ENCODE measurements around the gene THOC6. TPM values are rescaled to one million over a fixed set of nuclear protein-coding genes. Genes with fewer than 3 reads are reported as not detected.

THOC6 gene
- 10 to 100 TPM; 13.2 to 22.1 (median 20.1) TPM for total RNA-seq

GRCh38 chr16:3023669-3024478, at the start of gene THOC6, which contains the start of gene HCFC1R1:
Gene THOC6, plus strand, starts transcription at chr16:3024035. Its CDS starts 292 bp downstream, at chr16:3024327.
Gene HCFC1R1, minus strand, starts transcription at chr16:3023942. Its CDS starts 1 bp downstream, at chr16:3023941.
- WGBS, 2 donors, result 0 to 1% methylated on average over 21 to 37 of the region's 69 CpGs
- no peak for TF ChIP-seq POLR2A (IDR thresholded peaks at IDR 0.05)
- TF ChIP-seq, protein P1, sequence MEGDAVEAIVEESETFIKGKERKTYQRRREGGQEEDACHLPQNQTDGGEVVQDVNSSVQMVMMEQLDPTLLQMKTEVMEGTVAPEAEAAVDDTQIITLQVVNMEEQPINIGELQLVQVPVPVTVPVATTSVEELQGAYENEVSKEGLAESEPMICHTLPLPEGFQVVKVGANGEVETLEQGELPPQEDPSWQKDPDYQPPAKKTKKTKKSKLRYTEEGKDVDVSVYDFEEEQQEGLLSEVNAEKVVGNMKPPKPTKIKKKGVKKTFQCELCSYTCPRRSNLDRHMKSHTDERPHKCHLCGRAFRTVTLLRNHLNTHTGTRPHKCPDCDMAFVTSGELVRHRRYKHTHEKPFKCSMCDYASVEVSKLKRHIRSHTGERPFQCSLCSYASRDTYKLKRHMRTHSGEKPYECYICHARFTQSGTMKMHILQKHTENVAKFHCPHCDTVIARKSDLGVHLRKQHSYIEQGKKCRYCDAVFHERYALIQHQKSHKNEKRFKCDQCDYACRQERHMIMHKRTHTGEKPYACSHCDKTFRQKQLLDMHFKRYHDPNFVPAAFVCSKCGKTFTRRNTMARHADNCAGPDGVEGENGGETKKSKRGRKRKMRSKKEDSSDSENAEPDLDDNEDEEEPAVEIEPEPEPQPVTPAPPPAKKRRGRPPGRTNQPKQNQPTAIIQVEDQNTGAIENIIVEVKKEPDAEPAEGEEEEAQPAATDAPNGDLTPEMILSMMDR (IDR thresholded peaks at IDR 0.05), result no peak
- H3K4me3 ChIP-seq (ENCODE audit: low read depth, poor library complexity, severe bottlenecking), result peak within 1 kb of the TSS; percentile 60
- intact Hi-C loops (cut with DNase I; ENCODE audit: low total_unique reads), result no loop called here
- DNase-seq (ENCODE audit: low spot score in 2 of 2), result peak; percentile 96 to 99

DNA sequence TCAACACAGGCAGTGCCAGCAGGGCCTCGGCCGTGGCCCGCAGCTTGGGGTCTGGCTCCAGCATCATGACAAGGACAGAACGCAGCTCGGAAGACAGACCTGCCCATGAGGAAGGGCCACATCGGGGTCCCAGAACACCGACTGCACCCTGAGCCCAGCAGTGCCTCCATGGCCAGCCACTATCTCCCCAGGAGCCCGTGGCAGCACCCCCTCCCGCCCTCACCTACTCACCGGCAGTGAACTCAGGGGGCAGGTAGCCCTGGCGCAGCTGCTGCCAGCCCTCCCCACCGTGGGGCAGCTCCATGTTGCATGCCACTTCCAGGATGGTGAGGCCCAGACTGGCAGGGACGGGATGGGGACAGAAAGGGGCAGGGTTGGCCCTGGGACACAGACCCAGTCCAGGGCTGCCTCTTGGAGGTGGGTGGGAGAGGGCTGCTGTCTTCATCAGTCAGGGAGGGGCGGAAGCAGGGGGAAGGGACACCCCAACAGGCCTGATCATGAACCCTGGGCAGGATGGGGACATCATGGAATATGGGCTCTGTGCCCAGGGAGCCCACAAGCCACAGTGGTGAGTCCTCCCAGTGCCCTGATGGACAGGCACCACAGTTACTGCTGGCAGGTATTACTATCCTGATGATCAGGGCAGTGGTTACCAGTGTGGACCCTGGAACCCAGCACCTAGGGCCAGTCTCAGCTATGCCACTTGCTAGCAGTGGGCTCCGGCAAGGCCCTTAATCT, 49.3 kb upstream of the THOC6 start:
- intact Hi-C loops (cut with DNase I; ENCODE audit: low total_unique reads), result no loop called here
- WGBS, 2 donors, result 85 to 97% methylated on average over 9 to 10 of the region's 15 CpGs
- no peak overlapping the region for H3K4me3 ChIP-seq (ENCODE audit: low read depth, poor library complexity, severe bottlenecking)
- TF ChIP-seq, protein P1 (IDR thresholded peaks at IDR 0.05), result no peak
- TF ChIP-seq POLR2A (IDR thresholded peaks at IDR 0.05), result no peak
- no peak for DNase-seq (ENCODE audit: low spot score in 2 of 2)

DNA sequence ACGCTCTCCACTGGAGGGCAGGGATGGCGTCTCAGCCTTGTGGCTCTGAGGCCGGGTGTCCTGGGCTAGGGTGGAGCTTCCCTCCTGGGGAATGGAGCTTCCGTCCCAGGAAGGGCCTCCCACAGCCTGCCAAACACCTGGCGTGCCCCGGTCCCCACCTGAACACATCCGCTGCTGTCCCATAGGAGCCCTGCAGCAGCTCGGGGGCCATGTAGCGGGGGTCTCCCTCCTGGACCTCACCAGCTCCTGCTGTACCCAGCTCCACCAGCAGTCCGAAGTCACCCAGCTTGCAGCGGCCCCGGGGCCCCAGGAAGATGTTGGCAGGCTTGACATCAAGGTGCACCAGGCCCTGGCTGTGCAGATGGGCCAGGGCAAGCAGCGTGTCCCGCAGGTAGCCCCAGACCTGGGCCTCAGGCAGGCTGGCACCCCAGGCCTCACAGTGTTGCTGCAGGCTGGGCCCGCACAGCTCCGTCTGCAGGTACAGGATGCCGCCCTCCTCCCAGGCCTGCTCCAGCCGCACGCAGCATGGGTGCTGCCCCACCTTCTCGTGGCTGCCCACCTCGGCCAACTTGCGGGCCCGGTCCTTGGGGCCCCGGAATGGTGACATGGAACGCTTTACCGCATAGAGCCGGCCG, 48.6 kb upstream of the THOC6 start:
- intact Hi-C loops (cut with DNase I; ENCODE audit: low total_unique reads), result no loop called here
- whole genome bisulfite sequencing, 2 donors, result 95 to 96% methylated on average over 19 to 23 of the region's 28 CpGs
- DNase-seq (ENCODE audit: low spot score in 2 of 2), result no peak
- TF ChIP-seq, protein P1 (IDR thresholded peaks at IDR 0.05), result no peak
- TF ChIP-seq POLR2A (IDR thresholded peaks at IDR 0.05), result no peak
- H3K4me3 ChIP-seq (ENCODE audit: low read depth, poor library complexity, severe bottlenecking), result no peak overlapping the region

- no peak for DNase-seq (ENCODE audit: low spot score in 2 of 2)
- TF ChIP-seq, protein P1 (IDR thresholded peaks at IDR 0.05), result no peak
- no peak for TF ChIP-seq POLR2A (IDR thresholded peaks at IDR 0.05)
- 64 to 86% methylated on average over 7 of the region's 7 CpGs for WGBS, 2 donors
- intact Hi-C loops (cut with DNase I; ENCODE audit: low total_unique reads), result no loop called here
- H3K4me3 ChIP-seq (ENCODE audit: low read depth, poor library complexity, severe bottlenecking), result no peak overlapping the region
Observed at GRCh38 chr16:2976201-2976600, 47.6 kb upstream of the THOC6 start.

DNA sequence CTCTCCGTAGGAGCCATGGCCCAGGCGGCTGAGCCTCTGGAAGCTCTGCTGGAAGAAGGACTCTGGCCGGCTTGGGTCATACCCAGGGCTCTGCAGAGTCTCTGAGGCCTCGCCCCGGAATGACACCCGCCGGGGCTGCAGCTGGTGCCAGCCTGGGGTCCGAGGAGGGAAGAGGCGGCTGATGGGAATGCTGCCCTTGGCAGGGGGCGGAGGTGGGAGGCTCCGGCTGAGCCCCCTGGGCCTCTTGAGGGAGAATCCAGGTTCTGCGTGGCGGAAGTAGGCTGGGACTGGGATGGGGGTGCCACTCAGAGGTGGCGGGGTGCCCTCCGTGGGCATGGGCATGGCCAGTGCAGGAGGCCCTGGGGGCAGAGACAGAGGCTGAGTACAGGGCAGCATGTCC, 47.2 kb upstream of the THOC6 start:
- 88 to 95% methylated on average over 13 to 15 of the region's 15 CpGs for WGBS, 2 donors
- TF ChIP-seq POLR2A (IDR thresholded peaks at IDR 0.05), result no peak
- TF ChIP-seq, protein P1 (IDR thresholded peaks at IDR 0.05), result no peak
- intact Hi-C loops (cut with DNase I; ENCODE audit: low total_unique reads), result no loop called here
- H3K4me3 ChIP-seq (ENCODE audit: low read depth, poor library complexity, severe bottlenecking), result no peak overlapping the region
- DNase-seq (ENCODE audit: low spot score in 2 of 2), result no peak
